ENCODE data around the gene DIO3. TPM values are rescaled to one million over a fixed set of nuclear protein-coding genes. Genes with fewer than 3 reads are reported as not detected.

DIO3 gene
- total and polyA plus RNA-seq, 2 of the 4 experiments (the other 2 are of a cell fraction) = not detected

DNA sequence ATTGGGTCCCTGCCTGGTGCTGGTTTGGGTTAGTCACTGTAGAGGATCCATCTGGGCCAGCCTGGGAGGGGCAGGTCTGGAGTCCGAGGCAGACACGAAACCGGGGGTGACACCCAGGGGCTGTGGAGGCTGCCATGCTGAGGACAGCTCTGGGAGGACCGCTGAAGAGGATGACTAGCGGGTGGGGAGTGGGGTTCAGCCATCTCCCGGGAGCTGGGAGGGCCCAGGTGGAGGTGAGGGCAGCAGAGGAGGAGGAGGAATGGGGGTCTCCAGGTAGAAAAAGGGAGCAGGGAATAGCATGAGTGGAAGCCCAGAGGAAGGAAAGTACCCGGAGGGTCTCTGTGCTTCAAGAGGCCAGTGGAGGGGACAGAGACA lies 4.0 kb upstream of the DIO3 start:
- Histone ChIP-seq H3K27ac (ENCODE audit: insufficient read depth, low read length) (no peak overlapping the region), H3K4me1 (ENCODE audit: control insufficient read depth, insufficient read depth, low read length) (no peaks in the 10 kb centered on the region), H2BK15ac (ENCODE audit: low read depth, low read length) (no peak overlapping the region), H2AK5ac (ENCODE audit: low read depth, low read length) (no peak overlapping the region), H3K18ac (ENCODE audit: low read depth, low read length) (no peak overlapping the region), H3K14ac (replicated peaks; ENCODE audit: low read depth, low read length) (no peak overlapping the region), H3K4ac (ENCODE audit: low read depth, low read length) (no peak overlapping the region), H3K9ac (ENCODE audit: low read depth, low read length) (no peak overlapping the region), H2BK5ac (ENCODE audit: low read depth, low read length, poor library complexity, severe bottlenecking) (no peak overlapping the region), H4K20me1 (ENCODE audit: insufficient read depth, low read length) (no peaks in the 10 kb centered on the region), H3K4me3 (ENCODE audit: insufficient read depth, low read depth, low read length) (no peak overlapping the region), H2BK120ac (ENCODE audit: low read depth, low read length) (no peak overlapping the region), H4K91ac (ENCODE audit: insufficient read depth, low read depth, low read length) (no peak overlapping the region), H3K27me3 (ENCODE audit: control insufficient read depth, insufficient read depth, low read length) (peaks cover 38% of the 10 kb centered on the region; the same call in 1 of the 2 replicates), H3K4me2 (ENCODE audit: low read depth, low read length) (no peak overlapping the region), H4K5ac (ENCODE audit: low read depth, low read length) (no peak overlapping the region), H3K9me1 (ENCODE audit: insufficient read depth, low read length) (no peaks in the 10 kb centered on the region), H2AFZ (replicated peaks; ENCODE audit: low read length, poor library complexity) (no peak overlapping the region), H2AK9ac (replicated peaks; ENCODE audit: low read depth, low read length, poor library complexity) (no peak overlapping the region), H2BK20ac (ENCODE audit: low read depth, low read length) (no peak overlapping the region), H3K36me3 (ENCODE audit: control insufficient read depth, insufficient read depth, low read length) (no peaks in the 10 kb centered on the region), H3K23ac (ENCODE audit: low read depth, low read length) (no peak overlapping the region), H3K56ac (ENCODE audit: extremely low read depth, insufficient read depth, low read length) (no peak overlapping the region), H3K79me1 (ENCODE audit: low read depth in 1 of 2, low read length in 2 of 2) (no peaks in the 10 kb centered on the region), H4K8ac (ENCODE audit: low read depth in 2 of 2, low read length in 2 of 2) (no peak overlapping the region), H3K9me3 (ENCODE audit: control insufficient read depth, insufficient read depth, low read length) (peaks cover 9% of the 10 kb centered on the region; the same call in 1 of the 2 replicates)
- TF ChIP-seq MAFK (IDR thresholded peaks at IDR 0.05; ENCODE audit: low read depth, low read length) = no peak
- TF ChIP-seq, protein P1, sequence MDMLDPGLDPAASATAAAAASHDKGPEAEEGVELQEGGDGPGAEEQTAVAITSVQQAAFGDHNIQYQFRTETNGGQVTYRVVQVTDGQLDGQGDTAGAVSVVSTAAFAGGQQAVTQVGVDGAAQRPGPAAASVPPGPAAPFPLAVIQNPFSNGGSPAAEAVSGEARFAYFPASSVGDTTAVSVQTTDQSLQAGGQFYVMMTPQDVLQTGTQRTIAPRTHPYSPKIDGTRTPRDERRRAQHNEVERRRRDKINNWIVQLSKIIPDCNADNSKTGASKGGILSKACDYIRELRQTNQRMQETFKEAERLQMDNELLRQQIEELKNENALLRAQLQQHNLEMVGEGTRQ (IDR thresholded peaks at IDR 0.05; ENCODE audit: low read depth, low read length) = no peak
- no peak for TF ChIP-seq POLR2A (IDR thresholded peaks at IDR 0.05; ENCODE audit: low read depth, low read length)
- TF ChIP-seq SMC3 (IDR thresholded peaks at IDR 0.05; ENCODE audit: low read depth, low read length) = no peak
- TF ChIP-seq FOS (IDR thresholded peaks at IDR 0.05; ENCODE audit: low read depth, low read length) = no peak
- no peak for TF ChIP-seq RCOR1 (IDR thresholded peaks at IDR 0.05; ENCODE audit: insufficient replicate concordance, low read length)
- no peak for TF ChIP-seq RAD21 (IDR thresholded peaks at IDR 0.05; ENCODE audit: low read length)
- no peak for TF ChIP-seq MAZ (IDR thresholded peaks at IDR 0.05; ENCODE audit: borderline replicate concordance, low read depth, low read length)
- ChIA-PET CTCF (no interaction called here), POLR2A (ENCODE audit: unreplicated experiment) (no interaction called here)
- intact Hi-C loops (cut with micrococcal nuclease) (no loop called here), dilution Hi-C loops (cut with HindIII; ENCODE audit: low sequenced_read_pairs, unreplicated experiment) (no loop called here), in situ Hi-C loops (cut with MboI; ENCODE audit: low sequenced_read_pairs) (no loop called here)
- no TSS peak for BruUV-seq (replicated peaks)
- DNase-seq (no peak), ATAC-seq (ENCODE audit: low read depth) (no peak)
- 47% methylated on average over 3 of the region's 7 CpGs; no CpG with 5 or more reads in 1 of the 2 experiments for WGBS, 2 experiments (ENCODE audit: extremely low coverage in 2 of 2, insufficient read length in 1 of 2)

Measured in IMR-90 (cell line).